Measurements from ENCODE around the gene AARSD1.

GRCh38 chr17:42904110-42904469 lies 60.2 kb downstream of the AARSD1 start:
- TF ChIP-seq CTCF (IDR thresholded peaks at IDR 0.05), result no peak
- no peak for TF ChIP-seq EZH2 (IDR thresholded peaks at IDR 0.05; ENCODE audit: borderline replicate concordance, insufficient read depth, low read depth, low read length, poor library complexity, severe bottlenecking)

All from B cell (primary cell).